Epithelial cell of proximal tubule (primary cell): ENCODE data around the gene MRNIP. TPM values are rescaled to one million over a fixed set of nuclear protein-coding genes. Genes with fewer than 3 reads are reported as not detected.
"Not testable (repeated sequence)": the region's sequence is repeated elsewhere in the genome, so short reads cannot be mapped to it uniquely, and the experiment has no call there.

Experiments
- DNase-seq: peaks from one replicate; pipeline ENCODE4 v3.0.0-alpha.2; 2011; ENCODE audit warnings: low read depth
- H3K4me3 ChIP-seq: 2 replicates; pipeline ENCODE4 v1.5.1; 2011; ENCODE audit warnings: low read depth, mild to moderate bottlenecking, low read length
- CTCF ChIP-seq: conservative IDR thresholded peaks from 2 replicates; pipeline ENCODE4 v1.5.1; 2012; ENCODE audit warnings: low read depth, mild to moderate bottlenecking, low read length
- total RNA-seq: library from RNA; depleted of rRNA; stranded (reverse); fragments of >200 nt; gene quantifications from 2 replicates; pipeline ENCODE4 v1.2.3, GENCODE V29; 2015

The MRNIP gene
- total RNA-seq, 1 donor from 2014 or later: 22.1 TPM

GRCh38 chr5:179874536-179875292 lies 16.1 kb upstream of the MRNIP start:
- no peak overlapping the region for H3K4me3 ChIP-seq
- DNase-seq: no peak
- TF ChIP-seq CTCF: no peak

GRCh38 chr5:179874136-179874535 lies 15.5 kb upstream of the MRNIP start:
- TF ChIP-seq CTCF: no peak
- DNase-seq: no peak

DNA sequence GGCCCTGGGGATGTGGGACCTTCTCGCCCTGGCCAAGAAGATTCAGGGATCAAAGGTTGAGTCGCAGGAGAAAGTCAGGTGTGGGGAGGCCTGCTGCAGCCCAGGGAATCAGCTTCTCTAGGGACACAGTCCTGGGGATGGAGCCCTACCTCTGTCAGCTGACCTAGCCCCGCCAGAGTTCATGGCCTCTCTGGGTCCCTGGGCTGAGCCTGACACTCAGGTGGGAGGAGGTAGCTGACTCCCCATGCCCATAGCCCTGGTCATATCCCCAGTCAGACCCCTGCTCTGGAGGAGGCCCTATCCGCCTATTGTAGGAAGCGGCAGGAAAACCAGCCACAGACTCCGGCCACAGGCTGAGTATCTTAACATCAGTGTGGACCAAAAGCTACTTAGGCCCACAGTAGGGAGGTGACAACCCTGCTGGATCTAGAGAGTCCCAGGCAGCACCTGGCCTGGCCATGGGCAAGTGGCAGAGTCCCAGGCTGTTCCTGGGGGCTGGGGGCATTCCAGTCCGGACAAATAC lies 15.0 kb upstream of the MRNIP start:
- no peak for DNase-seq
- H3K4me3 ChIP-seq: no peak overlapping the region
- no peak for TF ChIP-seq CTCF

More at GRCh38 chr5:179874136-179874535, 15.5 kb upstream of the MRNIP start:
- no peak overlapping the region for H3K4me3 ChIP-seq

DNA sequence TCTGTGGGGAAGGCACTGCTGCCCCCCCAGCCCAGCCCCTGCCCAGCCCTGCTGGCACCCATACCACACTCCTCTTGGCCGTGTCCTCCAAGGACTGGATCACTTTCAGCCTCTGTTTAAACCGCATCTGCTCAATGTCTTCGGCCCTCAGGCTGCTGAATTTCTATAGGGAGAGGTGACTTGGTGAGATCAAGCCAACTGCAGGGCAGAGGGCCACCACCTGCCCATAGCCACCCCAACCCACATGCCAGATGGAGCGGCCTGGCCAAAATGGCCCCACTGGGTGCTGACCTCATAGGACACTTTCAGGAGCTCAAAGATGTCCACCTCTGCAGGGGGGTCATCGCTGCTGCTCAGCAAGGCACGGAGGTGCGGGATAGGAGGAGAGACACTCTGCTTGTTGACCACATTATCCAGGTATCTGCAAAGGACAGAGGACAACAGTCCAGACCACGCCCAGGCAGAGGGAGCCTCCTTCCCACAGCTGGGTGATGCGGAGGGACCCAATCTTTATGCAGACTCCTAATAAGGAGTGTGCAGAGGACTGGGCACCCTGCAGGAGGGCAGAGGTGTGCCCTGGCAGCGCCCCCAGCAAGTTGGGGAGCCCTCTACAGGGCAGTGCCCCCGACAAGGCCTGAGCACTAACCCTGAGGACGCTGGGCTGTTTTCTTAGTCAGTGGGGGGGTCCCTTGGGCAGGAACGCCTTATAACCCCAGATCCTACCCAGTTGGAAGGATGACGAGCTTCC lies 14.4 kb upstream of the MRNIP start:
- no peak for DNase-seq
- no peak for TF ChIP-seq CTCF
- H3K4me3 ChIP-seq: no peak overlapping the region

DNA sequence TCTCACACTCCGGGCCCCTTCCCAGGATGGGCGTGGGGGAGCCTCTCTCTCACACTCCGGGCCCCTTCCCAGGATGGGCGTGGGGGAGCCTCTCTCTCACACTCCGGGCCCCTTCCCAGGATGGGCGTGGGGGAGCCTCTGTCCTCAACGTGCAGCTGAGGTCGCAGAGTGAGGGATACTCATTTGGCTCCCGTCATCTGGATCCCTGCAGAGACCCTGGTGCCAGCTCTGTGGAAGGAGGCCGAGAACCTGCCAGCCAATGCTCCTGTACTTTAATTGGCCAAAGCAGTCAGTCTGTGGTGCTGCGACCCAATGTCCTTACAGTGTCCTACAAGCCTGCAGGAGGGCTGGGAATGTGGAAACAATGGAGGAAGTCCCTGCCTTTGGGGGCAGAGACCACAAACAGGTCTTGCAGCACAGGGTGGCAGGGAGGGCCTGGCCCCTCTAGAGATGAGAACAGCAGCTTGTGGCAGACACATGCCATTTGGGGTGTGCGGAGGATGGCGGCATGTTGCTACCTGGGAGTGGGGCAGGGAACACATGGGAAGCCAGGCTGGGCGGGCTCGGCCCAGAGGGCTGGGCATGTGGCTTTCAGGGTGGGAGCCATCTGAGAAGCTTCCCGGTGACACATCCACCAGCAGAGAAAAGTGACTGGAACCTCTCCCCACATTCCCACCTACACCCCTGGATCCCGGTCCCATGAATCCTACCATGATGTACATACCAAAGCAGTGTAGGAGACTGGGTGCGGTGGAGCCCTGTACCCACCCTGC lies 13.6 kb upstream of the MRNIP start:
- no peak for TF ChIP-seq CTCF
- no peak for DNase-seq
- H3K4me3 ChIP-seq: no peak overlapping the region

DNA sequence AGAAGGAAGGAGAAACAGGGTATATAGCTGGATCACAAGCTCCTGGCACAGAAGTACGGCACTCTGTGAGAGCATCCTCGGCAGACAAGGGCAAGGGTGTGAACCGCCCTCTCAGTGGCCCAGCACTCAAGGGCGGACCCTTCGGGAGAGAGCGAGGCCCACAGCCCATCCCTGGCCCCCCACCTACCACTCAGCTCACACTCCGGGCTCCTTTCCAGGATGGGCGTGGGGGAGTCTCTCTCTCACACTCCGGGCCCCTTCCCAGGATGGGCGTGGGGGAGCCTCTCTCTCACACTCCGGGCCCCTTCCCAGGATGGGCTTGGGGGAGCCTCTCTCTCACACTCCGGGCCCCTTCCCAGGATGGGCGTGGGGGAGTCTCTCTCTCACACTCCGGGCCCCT lies 12.9 kb upstream of the MRNIP start:
- not testable (repeated sequence) for H3K4me3 ChIP-seq, DNase-seq

GRCh38 chr5:179870952-179871351 lies 12.3 kb upstream of the MRNIP start:
- DNase-seq: no peak
- TF ChIP-seq CTCF: no peak
- H3K4me3 ChIP-seq: no peak overlapping the region
